ENCODE data around the gene TSFM. TPM values are rescaled to one million over a fixed set of nuclear protein-coding genes. Genes with fewer than 3 reads are reported as not detected.

The TSFM gene
- 25.4 and 35.1 TPM in 2 replicates for total RNA-seq

DNA sequence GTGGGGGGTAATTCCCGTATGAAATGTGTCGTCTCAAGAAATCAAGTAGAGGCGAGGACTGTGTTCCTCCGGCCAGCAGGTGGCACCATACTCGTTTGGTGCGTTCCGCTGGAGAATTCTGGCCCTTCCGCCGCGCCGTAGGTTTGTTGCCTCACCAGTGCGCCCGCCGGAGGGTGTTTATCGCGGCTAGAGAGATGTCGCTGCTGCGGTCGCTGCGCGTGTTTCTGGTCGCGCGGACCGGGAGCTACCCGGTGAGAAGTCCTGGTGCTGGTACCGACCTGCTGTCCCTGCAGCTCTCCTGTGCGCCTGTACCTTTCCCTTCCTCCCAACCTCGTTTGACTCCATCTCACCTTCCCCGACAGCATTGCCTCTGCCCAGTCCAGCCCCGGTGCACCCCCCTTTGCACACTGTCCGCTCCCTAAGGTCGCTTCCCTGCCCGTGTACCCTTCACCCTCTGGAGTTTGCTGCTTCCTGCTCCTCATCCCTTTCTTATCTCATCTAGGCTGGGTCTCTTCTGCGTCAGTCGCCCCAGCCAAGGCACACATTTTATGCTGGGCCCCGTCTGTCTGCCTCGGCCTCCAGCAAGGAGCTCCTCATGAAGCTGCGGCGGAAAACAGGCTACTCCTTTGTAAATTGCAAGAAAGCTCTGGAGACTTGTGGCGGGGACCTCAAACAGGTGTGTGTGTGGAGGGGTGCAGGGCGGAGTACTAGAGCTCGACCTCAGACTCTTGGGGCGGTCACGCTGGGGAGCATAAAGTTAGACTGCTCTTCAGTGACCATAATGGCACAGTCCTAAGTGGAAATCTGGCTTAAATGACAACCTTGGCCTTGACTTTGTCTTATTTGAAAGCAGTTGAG lies at the start of gene TSFM:
Gene TSFM, plus strand, starts transcription at position 180 of the 858 bp plus-strand sequence. Its CDS starts 15 bp downstream, at position 195.

DNA sequence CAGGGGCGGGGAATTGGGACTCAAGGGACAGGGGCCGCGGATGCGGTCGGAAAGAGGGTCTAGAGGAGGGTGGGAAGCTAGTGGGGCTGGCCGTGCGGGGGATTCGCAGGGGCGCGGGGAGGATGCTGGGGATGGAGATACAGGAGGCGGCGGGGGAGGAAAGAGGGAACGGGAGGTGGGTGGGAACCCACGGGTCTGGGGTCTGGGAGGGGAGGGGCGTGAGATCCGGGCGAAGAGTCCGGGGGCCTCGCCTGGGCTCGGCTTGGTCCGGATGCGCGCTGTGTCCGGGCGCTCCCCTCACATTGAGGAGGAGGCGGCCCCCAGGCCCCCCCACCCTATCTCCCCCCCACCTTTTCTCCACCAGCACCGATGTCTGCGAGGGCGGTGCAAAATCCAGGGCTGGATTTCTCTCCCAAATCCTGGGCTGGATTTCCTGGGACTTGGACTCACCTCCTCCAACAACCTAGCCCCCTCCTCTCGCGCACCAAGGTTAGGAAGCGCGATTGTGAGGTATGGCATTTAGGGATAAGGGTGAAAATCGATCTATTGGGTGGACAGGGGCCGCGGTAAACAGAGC lies 43.8 kb upstream of the TSFM start, which contains the start of gene AGAP2:
Gene AGAP2, minus strand, starts transcription at position 82 of the 577 bp plus-strand sequence. CDS start 496 bp downstream, outside the sequence.

DNA sequence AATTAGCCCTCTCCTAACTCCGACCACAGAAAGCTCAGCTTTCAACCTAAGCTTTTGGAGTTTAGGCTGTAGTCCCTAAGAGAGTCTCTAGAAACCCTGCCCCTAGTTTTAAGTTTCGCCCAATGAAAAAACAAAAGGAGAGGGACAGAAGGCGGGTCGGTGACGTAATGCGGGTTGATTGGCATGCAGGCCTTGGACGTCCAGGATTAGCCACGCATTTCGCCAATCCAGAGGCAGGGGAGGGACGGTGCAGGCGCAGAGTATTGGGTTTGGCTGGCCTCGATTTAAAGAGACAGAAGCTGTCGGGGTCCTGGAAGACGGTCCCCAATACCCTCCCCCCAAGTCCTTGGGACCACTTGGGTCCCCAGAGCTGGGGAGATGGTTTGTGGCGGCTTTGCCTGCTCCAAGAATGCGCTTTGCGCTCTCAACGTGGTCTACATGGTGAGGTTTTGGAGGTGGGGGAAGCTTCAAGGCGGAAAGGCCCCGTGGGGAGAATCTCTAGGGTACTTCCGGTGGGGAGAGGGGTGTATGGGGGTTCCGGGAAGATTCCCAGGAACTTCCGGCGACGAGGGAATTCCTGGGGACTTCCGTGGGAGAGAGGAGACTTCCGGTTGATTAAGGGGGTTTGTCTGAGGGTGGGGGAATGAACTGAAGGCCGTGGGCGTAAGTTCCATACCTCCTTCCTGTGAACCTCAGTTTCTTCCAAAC lies 37.7 kb upstream of the TSFM start, which contains the start of gene TSPAN31:
Gene TSPAN31, plus strand, starts transcription at position 263 of the 708 bp plus-strand sequence. Its CDS starts 116 bp downstream, at position 379.

DNA sequence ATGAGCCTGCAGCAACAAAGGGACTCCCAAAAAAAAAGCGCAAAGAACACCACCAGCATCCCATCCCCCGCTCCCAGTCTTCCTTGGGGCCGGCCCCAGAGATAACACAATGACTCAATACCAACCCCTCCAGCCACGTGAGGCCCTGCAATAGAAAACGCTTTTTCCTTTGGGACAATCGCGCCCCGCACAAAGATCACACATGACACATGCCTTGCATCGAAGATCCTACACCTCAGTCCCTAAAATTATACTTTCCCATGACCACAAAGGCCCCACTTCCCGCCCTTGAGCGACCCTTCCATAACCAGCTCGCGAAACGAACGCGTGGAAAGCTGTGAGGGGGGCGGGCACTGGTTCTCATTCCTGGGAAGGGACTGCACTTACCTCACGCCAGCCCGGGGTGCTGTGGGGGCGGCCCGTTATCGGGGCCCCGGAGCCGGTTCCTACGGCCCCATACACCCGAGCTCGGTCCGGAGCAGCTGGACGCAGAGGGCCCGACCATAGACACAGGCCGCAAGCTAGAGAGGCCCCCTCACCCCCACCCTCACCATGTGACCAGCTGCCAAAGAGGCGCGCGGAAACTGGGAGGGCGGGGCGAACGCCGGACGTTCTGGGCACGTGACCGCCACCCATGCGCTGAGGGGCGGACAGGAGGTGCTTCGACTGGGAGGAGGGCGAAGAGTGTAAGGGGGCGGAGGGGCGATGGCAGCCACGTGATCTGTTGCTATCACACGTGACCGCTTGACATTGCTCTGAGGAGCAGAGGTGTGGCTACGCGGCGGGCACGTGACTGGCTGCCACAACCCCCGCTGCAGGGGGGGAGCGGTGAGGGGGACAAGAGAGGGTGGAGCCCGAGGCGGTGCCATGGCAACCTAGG lies 30.6 kb upstream of the TSFM start, which contains the start of gene CDK4:
Gene CDK4, minus strand, starts transcription at position 523 of the 880 bp plus-strand sequence. CDS start 593 bp downstream, outside the sequence.

DNA sequence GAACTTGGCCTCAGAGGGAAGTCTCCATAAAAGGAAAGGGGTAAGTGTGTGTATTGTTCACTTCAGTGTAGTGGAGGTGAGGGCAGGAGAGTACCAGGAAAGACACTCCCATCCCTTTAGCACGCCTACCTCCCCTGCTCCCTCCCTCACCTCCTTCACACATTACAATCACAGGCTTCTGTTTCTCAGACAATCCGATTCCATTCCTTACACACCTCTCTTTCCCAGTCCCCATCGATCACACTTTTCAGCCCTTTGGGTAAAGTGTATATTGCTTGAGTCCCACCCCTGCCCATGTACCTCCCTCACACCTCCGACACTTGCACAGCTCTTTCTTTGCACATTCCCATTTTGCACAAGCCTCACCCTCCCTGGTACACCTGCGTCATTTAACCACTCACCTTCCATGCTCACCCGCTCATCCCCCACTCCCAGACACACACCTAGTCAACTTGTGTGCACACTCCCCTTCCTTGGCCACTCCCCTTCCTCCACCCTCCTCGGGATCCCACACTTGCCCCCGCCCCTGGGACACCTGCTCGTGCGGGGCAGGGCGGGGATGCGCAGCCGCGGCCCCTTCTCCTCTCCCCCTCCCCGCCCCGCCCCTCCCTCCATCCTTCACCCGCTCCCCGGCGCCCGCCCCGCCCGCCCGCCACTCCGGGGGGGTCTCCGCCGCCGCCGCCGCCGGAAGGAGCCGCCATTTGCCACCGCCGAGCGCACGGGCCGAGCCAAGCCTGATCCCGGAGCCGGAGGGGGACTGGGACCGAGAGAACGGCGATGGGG lies 28.0 kb upstream of the TSFM start, which contains the start of gene MARCHF9:
Gene MARCHF9, plus strand, starts transcription at position 693 of the 783 bp plus-strand sequence. CDS start 426 bp downstream, outside the sequence.

DNA sequence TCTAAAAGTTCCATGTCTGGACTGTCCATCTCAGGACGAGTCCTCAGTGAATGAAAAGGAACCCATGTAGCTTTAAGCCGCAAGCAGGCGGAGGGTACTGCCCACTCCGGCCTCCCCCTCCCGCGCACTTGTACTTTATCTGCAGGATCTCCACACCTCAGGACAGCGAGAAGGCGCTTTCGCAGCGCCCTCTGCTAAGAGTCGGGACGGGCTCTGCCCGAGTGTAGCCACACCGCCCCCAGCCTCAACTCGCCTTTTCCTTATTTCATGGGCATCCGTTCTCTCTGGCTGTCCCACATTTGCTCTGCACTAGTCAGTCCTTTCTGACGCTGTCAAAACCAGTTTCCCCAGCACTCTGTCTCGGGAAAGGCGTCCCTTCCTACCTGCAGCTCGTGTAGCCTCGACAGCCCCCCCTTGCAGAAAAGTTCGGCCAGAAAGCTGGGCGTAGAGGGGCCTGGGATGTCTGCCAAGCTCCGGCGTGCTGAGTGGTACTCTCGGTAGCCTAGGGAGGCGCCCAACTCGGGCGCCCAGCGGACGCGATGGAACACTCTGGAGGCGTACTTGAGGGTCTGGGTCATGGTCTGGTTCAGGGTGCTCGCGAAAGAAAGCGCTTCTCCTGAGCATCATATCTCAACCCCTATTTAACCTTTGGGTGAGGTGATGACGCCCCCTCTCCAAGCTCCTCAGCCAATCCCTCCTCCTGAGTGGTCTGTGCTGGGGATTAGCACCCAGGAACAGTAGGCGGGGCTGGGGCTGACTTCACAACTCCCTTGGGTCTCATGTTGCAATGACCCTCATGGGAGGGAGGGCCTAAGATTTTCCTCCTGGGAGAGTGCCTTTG lies 15.9 kb upstream of the TSFM start, which contains the start of gene CYP27B1:
Gene CYP27B1, minus strand, starts transcription at position 615 of the 841 bp plus-strand sequence. Its CDS starts 37 bp downstream, at position 578.

DNA sequence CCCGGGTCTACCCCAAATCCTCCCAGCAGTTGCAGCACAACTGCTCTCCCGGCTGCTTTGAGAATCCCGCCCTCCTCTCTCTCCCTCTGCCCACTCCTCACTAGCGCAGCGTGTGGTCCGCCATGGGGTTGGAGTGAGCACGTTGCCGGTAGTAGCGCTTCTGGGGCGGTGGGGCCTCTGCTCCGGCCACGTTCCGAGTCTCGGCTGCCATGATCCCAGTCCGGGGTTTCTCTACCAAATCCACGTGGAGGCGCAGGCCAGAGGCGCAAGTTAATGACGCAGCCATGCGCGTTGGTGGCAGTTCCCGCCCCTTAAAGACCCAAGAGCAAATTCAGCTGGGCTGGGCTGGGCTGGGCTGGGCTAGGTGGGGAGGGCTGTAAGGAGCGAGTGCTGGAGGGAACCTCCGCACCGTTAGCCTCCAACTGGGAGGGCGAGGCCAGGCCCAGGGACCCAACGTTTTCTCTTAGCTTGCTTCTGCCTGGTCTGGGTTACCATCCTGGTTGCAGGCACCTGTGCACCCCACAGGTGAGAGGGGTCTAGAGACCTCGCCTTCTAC lies 10.6 kb upstream of the TSFM start, which contains the start of gene METTL1:
Gene METTL1, minus strand, starts transcription at position 233 of the 556 bp plus-strand sequence. Its CDS starts 22 bp downstream, at position 211.

DNA sequence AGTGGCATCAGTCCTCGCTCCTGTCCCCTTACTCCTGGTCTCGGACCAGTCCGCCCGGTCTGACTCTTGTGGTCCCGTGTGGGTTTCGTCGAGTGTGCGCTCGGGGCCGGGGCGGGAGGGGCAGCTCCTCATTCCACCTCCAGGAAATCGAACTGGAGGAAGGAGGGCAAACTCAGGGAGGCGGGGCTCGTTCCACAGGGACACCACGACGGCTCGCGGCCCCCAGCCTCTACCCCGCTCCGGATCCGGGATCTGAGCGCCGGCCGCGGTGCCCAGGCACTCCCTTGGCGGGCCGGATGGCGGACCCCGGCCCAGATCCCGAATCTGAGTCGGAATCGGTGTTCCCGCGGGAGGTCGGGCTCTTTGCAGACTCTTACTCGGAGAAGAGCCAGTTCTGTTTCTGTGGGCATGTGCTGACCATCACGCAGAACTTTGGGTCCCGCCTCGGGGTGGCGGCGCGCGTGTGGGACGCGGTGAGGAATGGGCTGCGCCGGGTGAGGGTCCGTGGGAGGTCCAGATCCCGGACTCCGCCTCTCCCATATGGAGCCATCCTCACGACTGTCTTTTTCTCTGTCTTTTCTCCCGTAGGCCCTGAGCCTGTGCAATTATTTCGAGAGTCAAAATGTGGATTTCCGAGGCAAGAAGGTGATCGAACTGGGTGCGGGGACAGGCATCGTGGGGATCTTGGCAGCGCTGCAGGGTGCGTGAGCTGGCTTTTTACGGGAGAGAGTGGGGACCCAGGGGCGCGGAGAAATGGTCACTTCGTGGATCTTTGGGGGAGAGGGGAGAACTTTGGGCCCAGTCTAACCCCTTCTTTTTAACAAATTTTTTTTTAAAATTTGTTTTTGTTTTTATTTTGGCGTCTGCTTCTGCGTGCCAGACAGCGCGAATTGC lies 9.9 kb upstream of the TSFM start, which contains the start of gene EEF1AKMT3:
Gene EEF1AKMT3, plus strand, starts transcription at position 186 of the 894 bp plus-strand sequence. Its CDS starts 111 bp downstream, at position 297.

DNA sequence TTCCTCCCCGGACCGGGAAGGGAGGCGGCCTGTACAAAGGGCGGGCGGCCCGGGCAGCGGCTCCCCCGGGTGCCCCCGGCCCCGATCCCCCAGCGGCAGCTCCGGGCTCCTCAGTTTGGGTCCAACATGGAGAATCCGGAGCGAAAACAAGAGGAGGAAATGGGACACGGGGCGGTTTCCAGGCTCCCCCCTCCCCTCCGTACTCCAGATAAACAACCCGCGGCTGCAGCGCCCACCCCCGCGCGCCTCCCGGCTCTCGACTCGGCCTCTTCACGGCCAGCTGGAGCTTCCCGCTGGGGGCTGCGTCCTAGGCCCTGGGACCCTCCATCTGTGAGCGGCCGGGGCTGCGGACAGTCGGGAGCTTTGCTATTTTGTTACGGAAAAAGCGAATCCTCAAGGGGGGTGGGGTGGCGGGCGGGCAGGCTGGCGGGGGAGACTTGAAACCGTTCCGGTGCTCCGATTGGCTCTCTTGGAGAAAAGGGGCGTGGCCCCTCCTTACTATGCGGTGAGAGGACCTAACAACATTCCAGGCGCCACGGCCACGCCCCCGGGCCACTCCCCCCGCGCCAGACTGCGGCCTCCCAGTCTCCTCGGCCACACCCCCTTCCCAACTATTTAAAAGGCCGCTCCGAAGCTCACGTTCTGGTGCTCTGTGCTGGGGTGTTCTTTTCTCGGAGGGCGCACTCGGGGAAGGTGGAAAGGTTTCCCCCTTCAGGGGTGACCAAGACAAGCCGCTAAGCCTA lies 64.2 kb downstream of the TSFM start, which contains the start of gene CTDSP2:
Gene CTDSP2, minus strand, starts transcription at position 153 of the 743 bp plus-strand sequence. CDS start 294 bp downstream, outside the sequence.

Other genes starting within 250 kb of the TSFM start
- gene DCTN2, start 235.6 kb upstream of the TSFM start, total RNA-seq = 196 and 201 TPM in 2 replicates
- gene KIF5A, start 232.7 kb upstream of the TSFM start, total RNA-seq = 0.07 TPM in 1 of 2 replicates, not detected in the other
- 4.7 and 5.6 TPM in 2 replicates for gene PIP4K2C, start 191.6 kb upstream of the TSFM start, total RNA-seq
- 0.40 and 2.0 TPM in 2 replicates for gene DTX3, start 178.0 kb upstream of the TSFM start, total RNA-seq
- 0.07 and 0.15 TPM in 2 replicates for gene ARHGEF25, start 171.4 kb upstream of the TSFM start, total RNA-seq
- gene B4GALNT1, start 149.6 kb upstream of the TSFM start, total RNA-seq = 0.13 TPM in 1 of 2 replicates, not detected in the other
- 185 and 229 TPM in 2 replicates for gene OS9, start 88.7 kb upstream of the TSFM start, total RNA-seq
- gene AGAP2, start 44.0 kb upstream of the TSFM start, total RNA-seq = 0.07 and 0.25 TPM in 2 replicates
- gene TSPAN31, start 37.7 kb upstream of the TSFM start, total RNA-seq = 42.6 and 44.3 TPM in 2 replicates
- 235 and 265 TPM in 2 replicates for gene CDK4, start 30.5 kb upstream of the TSFM start, total RNA-seq
- 1.3 and 2.8 TPM in 2 replicates for gene MARCHF9, start 27.7 kb upstream of the TSFM start, total RNA-seq
- gene CYP27B1, start 15.7 kb upstream of the TSFM start, total RNA-seq = 0.53 and 1.6 TPM in 2 replicates
- 10.6 and 16.2 TPM in 2 replicates for gene METTL1, start 10.7 kb upstream of the TSFM start, total RNA-seq
- 5.0 and 5.1 TPM in 2 replicates for gene EEF1AKMT3, start 10.2 kb upstream of the TSFM start, total RNA-seq
- 0.05 and 0.27 TPM in 2 replicates for gene AVIL, start 35.9 kb downstream of the TSFM start, total RNA-seq
- 85.4 and 86.8 TPM in 2 replicates for gene CTDSP2, start 63.9 kb downstream of the TSFM start, total RNA-seq
- gene ATP23, start 158.8 kb downstream of the TSFM start, total RNA-seq = 4.4 and 14.7 TPM in 2 replicates

Measured in mammary microvascular endothelial cell (primary cell).